K562 (cell line): ENCODE measurements around the gene FOXK2.

Experiments
- ARID4B ChIP-seq: sonication (generic); formaldehyde crosslinking; IDR thresholded peaks from 2 replicates; pipeline ENCODE4 v1.8.0; 2022; ENCODE audit warnings: mild to moderate bottlenecking, missing genetic modification reagents
- SMC3 ChIP-seq: conservative IDR thresholded peaks from 2 replicates; pipeline ENCODE4 v1.6.1; 2011; ENCODE audit warnings: low read depth, low read length, improper control_type of control experiment; ENCODE audit not compliant: insufficient read depth
- SNAPC5 ChIP-seq: fragments of 250-450 bp; sonication (Bioruptor Pico); IDR thresholded peaks from 2 replicates; pipeline ENCODE4 v1.8.0; 2021; ENCODE audit warnings: moderate library complexity, mild to moderate bottlenecking, inconsistent platforms
- ZBTB34 ChIP-seq: fragments of 250-450 bp; sonication (Bioruptor Pico); IDR thresholded peaks from 2 replicates; pipeline ENCODE4 v1.8.0; 2021; ENCODE audit warnings: mild to moderate bottlenecking, moderate library complexity
- ZKSCAN1 ChIP-seq: fragments of 150-350 bp; IDR thresholded peaks from 2 replicates; pipeline ENCODE4 v1.6.1; 2016; ENCODE audit warnings: low read depth, low read length

GRCh38 chr17:82631544-82631943 lies 112.0 kb downstream of the FOXK2 start:
- TF ChIP-seq ZBTB34 (CRISPR knock-in tag) (no peak), ZKSCAN1 (no peak), ARID4B (CRISPR knock-in tag) (no peak), SMC3 (no peak), SNAPC5 (no peak)
